H1 (cell line): ENCODE results near the gene DISP3. TPM values are rescaled to one million over a fixed set of nuclear protein-coding genes. Genes with fewer than 3 reads are reported as not detected.

Experiments
- SUZ12 ChIP-seq: fragments of 200-600 bp; sonication (generic); IDR thresholded peaks from 2 replicates; pipeline ENCODE4 v1.6.1; 2012; ENCODE audit warnings: mild to moderate bottlenecking, inconsistent platforms, low read length, moderate library complexity, mixed read lengths
- polyA plus RNA-seq, 7 experiments: library from polyadenylated mRNA; depleted of rRNA in 3 of 7; stranded (reverse) in 5 of 7; unstranded in 2 of 7; fragments of >200 nt in 5 of 7; fragments of 200-250 nt in 2 of 7; gene quantifications; 1 replicate in 5 of 7; 2 replicates in 1 of 7; 4 replicates in 1 of 7; pipeline versions ENCODE4 v1.2.1 to v1.2.3, GENCODE V29; 2011 to 2013; ENCODE audit warnings: missing spikeins in 2 of 7, mixed read lengths in 2 of 7
- total RNA-seq: library from RNA; stranded (reverse); fragmentation: NEBNext Ultra II Directional; extraction: Animal tissue kit (Norgen Biotek cat#: 25700); gene quantifications from 2 replicates; pipeline ENCODE4 v1.2.1, GENCODE V29; 2021
- TF ChIP-seq, protein P1 (sequence below): IDR thresholded peaks from 2 replicates; pipeline ENCODE4 v1.6.1; 2012; ENCODE audit warnings: inconsistent platforms

Gene DISP3
- total and polyA plus RNA-seq, 2 of the 8 experiments (the other 6 are each of a cell fraction or from before 2014, with no cell fraction given) = 3.4 to 4.6 TPM

DNA sequence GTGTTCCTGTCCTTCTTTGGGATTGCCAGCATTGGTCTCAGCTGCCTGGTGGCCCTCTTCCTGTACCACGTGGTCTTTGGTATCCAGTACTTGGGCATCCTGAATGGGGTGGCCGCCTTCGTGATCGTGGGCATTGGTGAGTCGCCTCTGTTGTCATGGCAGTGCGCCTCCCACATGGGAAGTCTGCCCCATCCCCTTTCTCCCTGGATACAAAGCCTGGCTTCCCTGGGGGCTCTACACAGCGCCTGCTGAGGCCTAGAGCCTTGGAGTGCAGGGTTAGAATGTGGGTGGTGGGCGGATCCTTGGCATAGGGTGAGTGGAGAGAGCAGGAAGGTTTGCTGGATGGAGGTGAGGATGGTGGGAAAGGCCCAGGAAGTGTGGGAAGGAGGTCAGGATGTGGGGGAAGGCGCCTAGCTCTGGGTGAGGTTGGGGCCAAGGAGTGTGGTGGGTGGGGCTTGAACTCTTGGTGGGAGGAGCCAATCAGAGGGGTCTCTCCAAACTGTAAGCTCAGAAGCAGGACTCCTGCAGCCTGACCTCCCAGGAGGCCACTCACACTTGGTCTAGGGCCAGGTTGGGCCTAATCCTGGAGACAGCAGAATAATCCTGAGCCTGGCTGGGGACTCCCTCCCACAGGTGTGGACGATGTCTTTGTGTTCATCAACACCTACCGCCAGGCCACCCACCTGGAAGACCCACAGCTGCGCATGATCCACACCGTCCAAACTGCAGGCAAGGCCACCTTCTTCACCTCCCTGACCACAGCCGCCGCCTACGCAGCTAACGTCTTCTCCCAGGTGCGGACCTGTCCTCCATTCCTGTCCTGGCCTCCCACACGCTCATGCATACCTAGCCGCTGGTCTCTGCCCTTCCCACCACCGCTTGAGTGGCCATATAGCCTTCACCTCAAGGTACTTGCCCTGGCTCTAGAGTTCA lies 36.7 kb downstream of the DISP3 start (continued):
- TF ChIP-seq, protein P1, sequence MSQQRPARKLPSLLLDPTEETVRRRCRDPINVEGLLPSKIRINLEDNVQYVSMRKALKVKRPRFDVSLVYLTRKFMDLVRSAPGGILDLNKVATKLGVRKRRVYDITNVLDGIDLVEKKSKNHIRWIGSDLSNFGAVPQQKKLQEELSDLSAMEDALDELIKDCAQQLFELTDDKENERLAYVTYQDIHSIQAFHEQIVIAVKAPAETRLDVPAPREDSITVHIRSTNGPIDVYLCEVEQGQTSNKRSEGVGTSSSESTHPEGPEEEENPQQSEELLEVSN = no peak
- no peak for TF ChIP-seq SUZ12
